H1 (cell line): ENCODE results near the gene PROSER2. TPM values are rescaled to one million over a fixed set of nuclear protein-coding genes. Genes with fewer than 3 reads are reported as not detected.

ENCODE experiments used
- CTCF ChIA-PET: fragments of 300-600 bp; sonication (Branson Sonifier 250); formaldehyde crosslinking; loops from one replicate; lab custom pipeline; 2021; ENCODE audit not compliant: partially characterized antibody; lab: Charles Lee
- POLR2A ChIA-PET: fragments of 300-600 bp; sonication (Branson Sonifier 250); formaldehyde crosslinking; loops from one replicate; lab custom pipeline; 2021; ENCODE audit warnings: inconsistent platforms; ENCODE audit not compliant: partially characterized antibody; lab: Charles Lee
- DNase-seq, 2 experiments: peaks; one replicate each; pipeline versions ENCODE4 v3.0.0 to v3.0.0-alpha.2; 2010 to 2022; ENCODE audit warnings: low spot score in 2 of 2, low read depth in 1 of 2, mixed read lengths in 1 of 2
- FAIRE-seq: peaks from 2 replicates; lab custom pipeline; 2011; peaks lifted over from hg19 to GRCh38; lab: Jason Lieb, UNC
- H2AFZ ChIP-seq: 2 replicates; pipeline ENCODE4 v1.8.1; 2012; ENCODE audit warnings: low read length, inconsistent platforms
- H2AK5ac ChIP-seq: 2 replicates; pipeline ENCODE4 v1.6.1; 2013; ENCODE audit warnings: low read depth, low read length
- H2BK120ac ChIP-seq: replicated peaks from 2 replicates; pipeline ENCODE3; 2013; ENCODE audit warnings: low read depth, low read length, inconsistent platforms
- H2BK12ac ChIP-seq: 2 replicates; pipeline ENCODE4 v1.6.1; 2013; ENCODE audit warnings: low read depth, low read length
- H2BK15ac ChIP-seq: 2 replicates; pipeline ENCODE4 v1.6.1; 2013; ENCODE audit warnings: low read length
- H2BK20ac ChIP-seq: 2 replicates; pipeline ENCODE4 v1.6.1; 2013; ENCODE audit warnings: low read length
- H2BK5ac ChIP-seq: 2 replicates; pipeline ENCODE4 v1.6.1; 2013; ENCODE audit warnings: low read depth, low read length
- H3K14ac ChIP-seq: 2 replicates; pipeline ENCODE4 v1.6.1; 2013; ENCODE audit warnings: inconsistent platforms; ENCODE audit not compliant: insufficient read length
- H3K18ac ChIP-seq: 2 replicates; pipeline ENCODE4 v1.6.1; 2013; ENCODE audit warnings: low read length; ENCODE audit errors: extremely low read depth
- H3K23ac ChIP-seq: 2 replicates; pipeline ENCODE4 v1.6.1; 2013; ENCODE audit warnings: inconsistent platforms; ENCODE audit not compliant: insufficient read length
- H3K23me2 ChIP-seq: 2 replicates; pipeline ENCODE4 v1.6.1; 2013; ENCODE audit warnings: low read depth, low read length
- H3K27ac ChIP-seq: 2 replicates; pipeline ENCODE4 v1.6.1; 2011; ENCODE audit warnings: low read depth, low read length, inconsistent platforms
- H3K27me3 ChIP-seq, 4 experiments: replicated peaks in 1 of 4; 1 replicate in 1 of 4; 2 replicates in 3 of 4; pipeline versions ENCODE4 v1.6.1 to v1.8.1; 2011 to 2013; ENCODE audit warnings: low read length in 3 of 4, mild to moderate bottlenecking in 3 of 4, inconsistent platforms in 2 of 4, mixed read lengths in 2 of 4, moderate library complexity in 1 of 4; ENCODE audit not compliant: control insufficient read depth in 3 of 4, insufficient read depth in 3 of 4; ENCODE audit errors: extremely low read depth in 1 of 4
- H3K36me3 ChIP-seq, 4 experiments: 2 replicates each; pipeline versions ENCODE4 v1.6.1 to v1.8.1; 2011 to 2013; ENCODE audit warnings: mild to moderate bottlenecking in 4 of 4, low read length in 3 of 4, moderate library complexity in 2 of 4, control low read depth in 1 of 4, inconsistent platforms in 1 of 4; ENCODE audit not compliant: insufficient read depth in 4 of 4, control insufficient read depth in 2 of 4
- H3K4ac ChIP-seq: replicated peaks from 2 replicates; pipeline ENCODE3; 2013; ENCODE audit warnings: low read length, low read depth, mixed read lengths, inconsistent platforms; ENCODE audit not compliant: insufficient read length
- H3K4me1 ChIP-seq, 4 experiments: replicated peaks in 1 of 4; 1 replicate in 1 of 4; 2 replicates in 3 of 4; pipeline versions ENCODE4 v1.6.1 to v1.8.1; 2011 to 2013; ENCODE audit warnings: low read length in 3 of 4, inconsistent platforms in 2 of 4, mixed read lengths in 1 of 4; ENCODE audit not compliant: insufficient read depth in 4 of 4, control insufficient read depth in 3 of 4
- H3K4me2 ChIP-seq, 2 experiments: 2 replicates each; pipeline versions ENCODE4 v1.6.1 to v1.8.1; 2011 to 2013; ENCODE audit warnings: low read depth in 2 of 2, low read length in 2 of 2, control low read depth in 1 of 2, inconsistent platforms in 1 of 2, mild to moderate bottlenecking in 1 of 2; ENCODE audit not compliant: insufficient read depth in 1 of 2
- H3K4me3 ChIP-seq, 4 experiments: fragments of 200-600, 300-600 bp in 1 of 4; sonication (generic), shearing (Covaris generic), sonication (Bioruptor Twin) in 1 of 4; 2 replicates each; pipeline versions ENCODE4 v1.5.1 to v1.8.1; 2011 to 2016; ENCODE audit warnings: low read length in 4 of 4, low read depth in 3 of 4, control low read depth in 2 of 4, inconsistent platforms in 2 of 4, mild to moderate bottlenecking in 2 of 4, mixed read lengths in 1 of 4, moderate library complexity in 1 of 4; ENCODE audit not compliant: insufficient read depth in 2 of 4; ENCODE audit errors: extremely low read depth in 1 of 4
- H3K56ac ChIP-seq: replicated peaks from 2 replicates; pipeline ENCODE3; 2013; ENCODE audit warnings: low read depth, mild to moderate bottlenecking, mixed read lengths, low read length, inconsistent platforms; ENCODE audit not compliant: insufficient read length
- H3K79me1 ChIP-seq: 2 replicates; pipeline ENCODE4 v1.6.1; 2013; ENCODE audit warnings: low read depth, low read length, control low read depth
- H3K79me2 ChIP-seq, 2 experiments: 2 replicates each; pipeline versions ENCODE4 v1.6.1 to v1.8.1; 2012 to 2013; ENCODE audit warnings: low read length in 2 of 2, mild to moderate bottlenecking in 2 of 2, inconsistent platforms in 1 of 2; ENCODE audit not compliant: insufficient read depth in 2 of 2, control insufficient read depth in 1 of 2
- H3K9ac ChIP-seq, 4 experiments: replicated peaks in 1 of 4; 1 replicate in 1 of 4; 2 replicates in 3 of 4; pipeline versions ENCODE4 v1.6.1 to v1.8.1; 2011 to 2013; ENCODE audit warnings: low read depth in 3 of 4, low read length in 3 of 4, control low read depth in 2 of 4, mild to moderate bottlenecking in 2 of 4, moderate library complexity in 2 of 4, inconsistent platforms in 1 of 4; ENCODE audit errors: extremely low read depth in 1 of 4
- H3K9me3 ChIP-seq, 2 experiments: 2 replicates each; pipeline versions ENCODE4 v1.6.1 to v1.8.1; 2012 to 2013; ENCODE audit warnings: mild to moderate bottlenecking in 2 of 2, moderate library complexity in 2 of 2, control low read depth in 1 of 2, inconsistent platforms in 1 of 2, low read depth in 1 of 2, low read length in 1 of 2, mixed read lengths in 1 of 2; ENCODE audit not compliant: insufficient read depth in 2 of 2
- H4K20me1 ChIP-seq, 2 experiments: replicated peaks in 1 of 2; 2 replicates each; pipeline versions ENCODE3 to v1.8.1; 2011 to 2013; ENCODE audit warnings: inconsistent platforms in 2 of 2, low read length in 2 of 2, mild to moderate bottlenecking in 1 of 2; ENCODE audit not compliant: insufficient read depth in 2 of 2, control insufficient read depth in 1 of 2
- H4K5ac ChIP-seq: 2 replicates; pipeline ENCODE4 v1.6.1; 2013; ENCODE audit warnings: low read length, low read depth, mixed read lengths, inconsistent platforms; ENCODE audit not compliant: insufficient read length
- H4K8ac ChIP-seq: 2 replicates; pipeline ENCODE4 v1.8.0; 2013; ENCODE audit warnings: mild to moderate bottlenecking, moderate library complexity, low read length, inconsistent platforms; ENCODE audit not compliant: insufficient read depth; ENCODE audit errors: extremely low read depth
- H4K91ac ChIP-seq: replicated peaks from 2 replicates; pipeline ENCODE3; 2013; ENCODE audit warnings: low read length, mixed read lengths, inconsistent platforms; ENCODE audit not compliant: insufficient read length
- RFX5 ChIP-seq: IDR thresholded peaks from 2 replicates; pipeline ENCODE4 v1.6.1; 2011; ENCODE audit warnings: low read depth, low read length, improper control_type of control experiment, borderline replicate concordance
- SIRT6 ChIP-seq: IDR thresholded peaks from one replicate; pipeline ENCODE4 v1.7.1; 2012; ENCODE audit warnings: low read length, inconsistent platforms
- SP1 ChIP-seq: IDR thresholded peaks from 2 replicates; pipeline ENCODE4 v1.6.1; 2011; ENCODE audit warnings: low read depth, low read length
- WGBS, 2 experiments: shearing (Covaris generic) in 1 of 2; methylation state at CpG; one replicate each; pipeline versions ENCODE4 v1.1.6 to v1.1.7; 2013 to 2015; ENCODE audit warnings: low lambda C conversion rate in 2 of 2, mixed read lengths in 2 of 2, inconsistent platforms in 1 of 2, low coverage in 1 of 2, missing lambda C conversion rate in 1 of 2; ENCODE audit not compliant: insufficient replicate concordance in 2 of 2, insufficient coverage in 1 of 2, insufficient read length in 1 of 2; ENCODE audit errors: extremely low coverage in 1 of 2, missing lambda C conversion rate in 1 of 2; 5-methylcytosine and 5-hydroxymethylcytosine counted together
- polyA plus RNA-seq, 7 experiments: library from polyadenylated mRNA; depleted of rRNA in 3 of 7; stranded (reverse) in 5 of 7; unstranded in 2 of 7; fragments of >200 nt in 5 of 7; fragments of 200-250 nt in 2 of 7; gene quantifications; 1 replicate in 5 of 7; 2 replicates in 1 of 7; 4 replicates in 1 of 7; pipeline versions ENCODE4 v1.2.1 to v1.2.3, GENCODE V29; 2011 to 2013; ENCODE audit warnings: missing spikeins in 2 of 7, mixed read lengths in 2 of 7
- total RNA-seq: library from RNA; stranded (reverse); fragmentation: NEBNext Ultra II Directional; extraction: Animal tissue kit (Norgen Biotek cat#: 25700); gene quantifications from 2 replicates; pipeline ENCODE4 v1.2.1, GENCODE V29; 2021

PROSER2 gene
- total and polyA plus RNA-seq, 2 of the 8 experiments (the other 6 are each of a cell fraction or from before 2014, with no cell fraction given): 3.9 to 13.7 TPM

GRCh38 chr10:11876805-11877590, 53.8 kb downstream of the PROSER2 start:
- Histone ChIP-seq H3K4me3 (no peak overlapping the region), H3K9ac (no peak overlapping the region), H3K36me3 (no peaks in the 10 kb centered on the region), H2AK5ac (no peak overlapping the region; the same call in 1 of the 2 replicates), H4K8ac (peak overlapping the region; percentile 20; the same call in 1 of the 2 replicates), H4K20me1 (no peaks in the 10 kb centered on the region), H2BK20ac (no peak overlapping the region), H2BK12ac (peak overlapping the region; percentile 81; the same call in 1 of the 2 replicates), H4K91ac (peak overlapping the region; percentile 32), H3K79me1 (no peaks in the 10 kb centered on the region), H3K9me3 (no peaks in the 10 kb centered on the region), H3K23me2 (no peaks in the 10 kb centered on the region), H4K5ac (no peak overlapping the region), H2AFZ (no peak overlapping the region), H3K4ac (no peak overlapping the region), H3K27ac (no peak overlapping the region), H2BK120ac (no peak overlapping the region), H2BK15ac (no peak overlapping the region), H3K4me2 (no peak overlapping the region), H3K18ac (no peak overlapping the region), H3K14ac (no peak overlapping the region), H2BK5ac (no peak overlapping the region; the same call in 1 of the 2 replicates), H3K23ac (no peak overlapping the region), H3K79me2 (no peaks in the 10 kb centered on the region), H3K56ac (no peak overlapping the region)
- FAIRE-seq: no peak
- POLR2A ChIA-PET: interaction anchor here (0.9 to 2.2 kb wide), 6 partner anchors 9 to 36 kb away, joined by 3 to 6 read pairs (median 3); no protein-coding TSS in a partner anchor
- 89% methylated on average over 18 of the region's 19 CpGs; no CpG with 5 or more reads in 1 of the 2 experiments for WGBS, 2 experiments
- CTCF ChIA-PET: interaction anchor here (0.9 to 3.6 kb wide), 17 partner anchors 9 to 153 kb away, joined by 3 to 15 read pairs (median 4); no protein-coding TSS in a partner anchor
- DNase-seq: no peak
- no peak for TF ChIP-seq RFX5
- TF ChIP-seq SIRT6: no peak
- TF ChIP-seq SP1: no peak
- TF ChIP-seq, all 59 proteins: peak for 0
- peaks cover 6 to 19% (median 14%) of the 10 kb centered on the region in 4 experiments for H3K4me1 ChIP-seq
- H3K27me3 ChIP-seq: no peaks in the 10 kb centered on the region
